ENCODE data around the gene SLC22A17.

- no peak for TF ChIP-seq CTCF (IDR thresholded peaks at IDR 0.05)
- no peak for TF ChIP-seq POLR2A (IDR thresholded peaks at IDR 0.05)
- no peak for TF ChIP-seq EP300 (IDR thresholded peaks at IDR 0.05)
These were observed 35.5 kb upstream of the SLC22A17 start for GRCh38 chr14:23387916-23388882.

All from ovary (tissue), 3 donors.